Adipocyte (in vitro differentiated cells): ENCODE results near the gene TSPAN18.
A peak's percentile ranks its signal among the peaks of the same experiment; 100 is the strongest.

Experiments
- DNase-seq: peaks from one replicate; pipeline ENCODE4 v3.0.0-alpha.2; 2015; ENCODE audit warnings: low read depth
- H3K27me3 ChIP-seq: replicated peaks from 2 replicates; pipeline ENCODE4 v1.7.0; 2013; ENCODE audit warnings: mild to moderate bottlenecking, low read length, moderate library complexity; ENCODE audit not compliant: control insufficient read depth, insufficient read depth
- H3K36me3 ChIP-seq: 2 replicates; pipeline ENCODE4 v1.7.0; 2013; ENCODE audit warnings: low read length, mild to moderate bottlenecking, moderate library complexity; ENCODE audit not compliant: control insufficient read depth, insufficient read depth, severe bottlenecking
- H3K4me1 ChIP-seq: 2 replicates; pipeline ENCODE4 v1.7.0; 2013; ENCODE audit warnings: mild to moderate bottlenecking, low read length, moderate library complexity; ENCODE audit not compliant: control insufficient read depth, insufficient read depth
- H3K4me3 ChIP-seq: 2 replicates; pipeline ENCODE4 v1.7.0; 2013; ENCODE audit warnings: mild to moderate bottlenecking, low read length, moderate library complexity
- H3K9ac ChIP-seq: 2 replicates; pipeline ENCODE4 v1.7.0; 2013; ENCODE audit warnings: mild to moderate bottlenecking, low read length, moderate library complexity
- H3K9me3 ChIP-seq: 2 replicates; pipeline ENCODE4 v1.7.0; 2013; ENCODE audit warnings: mild to moderate bottlenecking, low read length, moderate library complexity; ENCODE audit not compliant: control insufficient read depth

Gene TSPAN18

GRCh38 chr11:44833877-44834452 is 107.2 kb downstream of the TSPAN18 start:
- Histone ChIP-seq H3K9me3 (peaks cover 5% of the 10 kb centered on the region), H3K27me3 (peaks cover 34% of the 10 kb centered on the region), H3K4me1 (peaks cover 11% of the 10 kb centered on the region), H3K36me3 (no peaks in the 10 kb centered on the region), H3K4me3 (no peak overlapping the region), H3K9ac (no peak overlapping the region)
- no peak for DNase-seq

GRCh38 chr11:44834846-44835245 is 108.1 kb downstream of the TSPAN18 start:
- H3K36me3 ChIP-seq, result no peaks in the 10 kb centered on the region
- H3K9ac ChIP-seq, result no peak overlapping the region
- DNase-seq, result no peak
- H3K27me3 ChIP-seq, result peaks cover 34% of the 10 kb centered on the region
- H3K4me1 ChIP-seq, result peaks cover 11% of the 10 kb centered on the region
- no peak overlapping the region for H3K4me3 ChIP-seq
- H3K9me3 ChIP-seq, result peaks cover 5% of the 10 kb centered on the region

DNA sequence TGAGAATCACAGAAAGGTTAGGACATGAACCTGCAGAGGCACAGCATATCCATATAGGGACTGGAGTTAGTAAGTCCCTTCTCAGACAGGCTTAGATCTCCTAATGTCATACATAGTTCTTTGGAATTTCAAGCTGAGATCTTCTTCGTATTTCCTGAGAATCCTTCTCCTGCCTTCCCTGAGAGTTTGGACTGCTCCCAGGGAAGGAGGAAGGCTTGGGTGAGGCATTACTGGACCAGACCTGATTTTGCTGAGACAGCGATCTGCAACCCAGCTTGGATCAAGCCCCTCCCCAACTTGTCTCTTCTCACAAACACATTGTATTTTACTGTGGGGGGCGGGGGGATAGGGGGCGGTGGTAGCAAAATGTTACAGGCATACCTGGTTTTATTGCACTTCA is 108.5 kb downstream of the TSPAN18 start:
- DNase-seq, result no peak
- no peak overlapping the region for H3K4me3 ChIP-seq
- H3K36me3 ChIP-seq, result no peaks in the 10 kb centered on the region
- no peak overlapping the region for H3K9ac ChIP-seq
- H3K27me3 ChIP-seq, result peaks cover 34% of the 10 kb centered on the region
- peaks cover 11% of the 10 kb centered on the region for H3K4me1 ChIP-seq
- peaks cover 5% of the 10 kb centered on the region for H3K9me3 ChIP-seq

DNA sequence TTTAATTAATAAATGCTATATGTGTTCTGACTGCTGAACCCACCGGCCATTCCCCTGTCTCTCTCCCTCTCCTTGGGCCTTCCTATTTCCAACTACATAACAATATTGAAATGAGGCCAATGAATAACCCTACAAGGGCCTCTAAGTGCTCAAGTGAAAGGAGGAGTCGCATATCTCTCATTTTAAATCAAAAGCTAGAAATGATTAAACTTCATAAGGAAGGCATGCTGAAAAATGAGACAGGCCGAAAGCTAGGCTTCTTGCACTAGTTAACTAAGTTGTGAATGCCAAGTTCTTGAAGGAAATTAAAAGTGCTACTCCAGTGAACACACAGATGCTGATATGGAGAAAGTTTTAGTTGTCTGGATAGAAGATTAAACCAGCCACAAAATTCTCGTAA is 109.2 kb downstream of the TSPAN18 start:
- Histone ChIP-seq H3K36me3 (no peaks in the 10 kb centered on the region), H3K9me3 (peaks cover 5% of the 10 kb centered on the region), H3K27me3 (peaks cover 34% of the 10 kb centered on the region), H3K4me3 (no peak overlapping the region), H3K4me1 (peaks cover 14% of the 10 kb centered on the region), H3K9ac (no peak overlapping the region)
- DNase-seq, result no peak

DNA sequence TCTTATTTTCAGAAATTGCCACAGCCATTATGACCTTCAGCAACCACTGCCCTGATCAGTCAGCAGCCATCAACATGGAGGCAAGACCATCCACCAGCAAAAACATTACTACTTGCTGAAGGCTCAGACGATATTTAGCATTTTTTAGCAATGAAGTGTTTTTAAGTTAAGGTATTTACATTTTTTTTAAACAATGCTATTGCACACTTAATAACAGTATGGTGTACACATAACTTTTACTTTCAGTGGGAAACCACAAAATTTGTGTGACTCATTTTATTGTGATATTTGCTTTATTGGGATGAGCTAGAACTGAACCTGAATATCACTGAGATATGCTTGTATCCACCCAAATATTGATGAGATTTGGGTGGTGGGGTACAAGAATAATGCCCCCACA is 110.9 kb downstream of the TSPAN18 start:
- Histone ChIP-seq H3K9me3 (peaks cover 5% of the 10 kb centered on the region), H3K4me3 (no peak overlapping the region), H3K27me3 (peaks cover 20% of the 10 kb centered on the region), H3K9ac (no peak overlapping the region), H3K4me1 (peaks cover 31% of the 10 kb centered on the region), H3K36me3 (no peaks in the 10 kb centered on the region)
- peak; percentile 21 for DNase-seq

DNA sequence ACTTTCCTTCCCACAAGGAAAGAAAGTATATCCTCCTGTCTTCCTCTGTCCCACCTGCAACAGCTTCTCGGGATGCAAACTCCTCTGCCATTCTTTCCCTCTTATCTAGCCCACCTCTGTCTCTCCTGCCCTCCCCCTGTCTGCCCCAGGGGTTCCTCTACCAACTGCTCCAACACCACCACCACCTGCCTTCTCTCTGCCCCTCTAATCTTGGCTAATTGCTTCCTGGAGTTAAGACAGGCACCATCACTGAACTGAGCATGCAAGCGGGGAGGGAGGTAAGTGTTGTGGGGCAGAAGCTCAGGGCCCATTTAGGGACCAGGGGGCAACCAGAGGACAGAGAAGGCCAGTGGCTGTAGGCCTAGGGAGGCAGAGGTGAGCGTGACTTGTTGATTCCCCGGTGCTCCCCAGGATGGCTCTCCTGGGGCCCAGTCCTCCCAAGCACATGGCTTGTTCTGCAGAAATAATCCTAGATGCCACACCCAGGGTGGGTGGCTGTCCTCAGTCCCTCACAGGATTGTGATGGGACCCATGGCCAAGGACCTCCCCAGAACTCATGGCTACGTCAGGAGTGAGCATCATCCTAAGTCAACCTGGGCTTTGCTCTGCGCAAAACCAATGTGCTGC is 112.8 kb downstream of the TSPAN18 start:
- no peak overlapping the region for H3K4me3 ChIP-seq
- peaks cover 9% of the 10 kb centered on the region for H3K9me3 ChIP-seq
- no peak overlapping the region for H3K9ac ChIP-seq
- peaks cover 26% of the 10 kb centered on the region for H3K4me1 ChIP-seq
- no peak for DNase-seq
- H3K36me3 ChIP-seq, result no peaks in the 10 kb centered on the region
- H3K27me3 ChIP-seq, result peaks cover 1% of the 10 kb centered on the region

- no peaks in the 10 kb centered on the region for H3K27me3 ChIP-seq
- H3K36me3 ChIP-seq, result no peaks in the 10 kb centered on the region
- peaks cover 11% of the 10 kb centered on the region for H3K9me3 ChIP-seq
- no peak overlapping the region for H3K9ac ChIP-seq
- peaks cover 24% of the 10 kb centered on the region for H3K4me1 ChIP-seq
- no peak overlapping the region for H3K4me3 ChIP-seq
- DNase-seq, result no peak
Measured at GRCh38 chr11:44840085-44840478, 113.3 kb downstream of the TSPAN18 start.

GRCh38 chr11:44840521-44841251 is 113.9 kb downstream of the TSPAN18 start:
- H3K36me3 ChIP-seq, result no peaks in the 10 kb centered on the region
- H3K4me1 ChIP-seq, result peaks cover 24% of the 10 kb centered on the region
- no peak for DNase-seq
- peaks cover 11% of the 10 kb centered on the region for H3K9me3 ChIP-seq
- H3K4me3 ChIP-seq, result no peak overlapping the region
- no peak overlapping the region for H3K9ac ChIP-seq
- no peaks in the 10 kb centered on the region for H3K27me3 ChIP-seq

DNA sequence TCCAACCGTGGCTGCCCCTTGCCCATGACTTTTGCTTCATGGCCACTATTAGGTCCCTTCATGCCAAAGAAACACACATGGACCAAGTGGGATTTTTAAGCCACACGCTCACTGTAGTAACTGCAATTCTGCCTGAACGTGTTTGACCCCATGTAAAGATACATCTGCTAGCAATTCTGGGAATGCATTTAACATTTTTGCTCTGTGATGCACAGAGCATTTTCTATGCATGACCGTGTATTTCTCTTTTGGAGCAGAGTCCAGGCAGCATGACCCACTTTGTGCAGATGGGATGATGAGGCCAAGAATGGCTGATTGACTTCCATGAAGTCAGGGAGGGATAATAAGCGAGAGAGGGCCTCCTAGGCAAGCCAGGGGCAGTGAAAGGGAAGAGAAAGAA is 115.5 kb downstream of the TSPAN18 start:
- Histone ChIP-seq H3K27me3 (no peaks in the 10 kb centered on the region), H3K36me3 (no peaks in the 10 kb centered on the region), H3K4me1 (peaks cover 24% of the 10 kb centered on the region), H3K9ac (peak overlapping the region; percentile 41), H3K4me3 (no peak overlapping the region), H3K9me3 (peaks cover 8% of the 10 kb centered on the region)
- peak; percentile 88 for DNase-seq

DNA sequence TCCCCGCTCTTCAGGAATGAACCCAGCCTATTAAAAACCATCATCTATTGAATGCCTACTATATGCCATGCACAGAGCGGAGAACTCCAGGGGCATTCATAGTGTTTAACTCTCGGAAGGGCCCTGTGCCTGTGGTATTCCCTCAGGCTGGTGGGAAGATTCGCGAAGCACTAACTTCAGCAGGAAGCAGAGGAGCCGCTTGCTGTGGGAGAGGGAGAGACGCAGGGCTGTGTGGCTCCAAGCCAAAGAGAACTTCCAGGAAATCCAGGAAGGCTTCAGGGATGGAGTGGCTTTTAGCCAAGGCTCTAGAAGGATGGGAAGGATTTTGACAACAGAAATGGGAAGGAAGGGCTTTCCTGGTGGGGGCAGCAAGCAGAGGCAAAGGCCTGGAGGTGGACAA is 120.1 kb downstream of the TSPAN18 start:
- no peak overlapping the region for H3K9ac ChIP-seq
- no peak overlapping the region for H3K4me3 ChIP-seq
- no peak for DNase-seq
- H3K27me3 ChIP-seq, result peaks cover 13% of the 10 kb centered on the region
- peaks cover 9% of the 10 kb centered on the region for H3K4me1 ChIP-seq
- H3K36me3 ChIP-seq, result no peaks in the 10 kb centered on the region
- peaks cover 14% of the 10 kb centered on the region for H3K9me3 ChIP-seq

DNA sequence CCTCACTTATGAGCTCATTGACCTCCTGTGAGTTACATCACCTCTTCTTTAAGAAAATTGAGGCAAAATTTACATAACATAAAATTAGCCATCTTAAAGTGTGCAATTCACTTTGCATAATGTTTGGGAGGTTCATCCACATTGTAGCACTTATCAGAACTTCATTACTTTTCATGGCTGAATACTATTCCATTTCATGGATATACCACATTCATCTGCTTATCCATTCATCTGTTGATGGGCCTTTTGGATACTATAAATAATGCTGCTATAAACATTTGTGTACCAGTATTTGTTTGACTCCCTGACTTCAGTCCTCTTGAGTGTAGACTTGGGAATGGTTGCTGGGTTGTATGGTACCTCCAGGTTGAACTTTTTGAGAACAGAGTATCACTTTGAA is 120.6 kb downstream of the TSPAN18 start:
- H3K9ac ChIP-seq, result no peak overlapping the region
- H3K4me3 ChIP-seq, result no peak overlapping the region
- DNase-seq, result no peak
- H3K4me1 ChIP-seq, result peaks cover 4% of the 10 kb centered on the region
- H3K27me3 ChIP-seq, result peaks cover 13% of the 10 kb centered on the region
- H3K36me3 ChIP-seq, result no peaks in the 10 kb centered on the region
- peaks cover 14% of the 10 kb centered on the region for H3K9me3 ChIP-seq
